HG03457 (cell line): ENCODE measurements around the gene ADRB2.
A peak's percentile ranks its signal among the peaks of the same experiment; 100 is the strongest.

Source experiments
- ATAC-seq: cut with Tn5 transposase; IDR thresholded peaks from one replicate; pipeline ENCODE4 v1.9.1; 2021; ENCODE audit warnings: moderate number of reproducible peaks; ENCODE audit not compliant: unreplicated experiment

Gene ADRB2

DNA sequence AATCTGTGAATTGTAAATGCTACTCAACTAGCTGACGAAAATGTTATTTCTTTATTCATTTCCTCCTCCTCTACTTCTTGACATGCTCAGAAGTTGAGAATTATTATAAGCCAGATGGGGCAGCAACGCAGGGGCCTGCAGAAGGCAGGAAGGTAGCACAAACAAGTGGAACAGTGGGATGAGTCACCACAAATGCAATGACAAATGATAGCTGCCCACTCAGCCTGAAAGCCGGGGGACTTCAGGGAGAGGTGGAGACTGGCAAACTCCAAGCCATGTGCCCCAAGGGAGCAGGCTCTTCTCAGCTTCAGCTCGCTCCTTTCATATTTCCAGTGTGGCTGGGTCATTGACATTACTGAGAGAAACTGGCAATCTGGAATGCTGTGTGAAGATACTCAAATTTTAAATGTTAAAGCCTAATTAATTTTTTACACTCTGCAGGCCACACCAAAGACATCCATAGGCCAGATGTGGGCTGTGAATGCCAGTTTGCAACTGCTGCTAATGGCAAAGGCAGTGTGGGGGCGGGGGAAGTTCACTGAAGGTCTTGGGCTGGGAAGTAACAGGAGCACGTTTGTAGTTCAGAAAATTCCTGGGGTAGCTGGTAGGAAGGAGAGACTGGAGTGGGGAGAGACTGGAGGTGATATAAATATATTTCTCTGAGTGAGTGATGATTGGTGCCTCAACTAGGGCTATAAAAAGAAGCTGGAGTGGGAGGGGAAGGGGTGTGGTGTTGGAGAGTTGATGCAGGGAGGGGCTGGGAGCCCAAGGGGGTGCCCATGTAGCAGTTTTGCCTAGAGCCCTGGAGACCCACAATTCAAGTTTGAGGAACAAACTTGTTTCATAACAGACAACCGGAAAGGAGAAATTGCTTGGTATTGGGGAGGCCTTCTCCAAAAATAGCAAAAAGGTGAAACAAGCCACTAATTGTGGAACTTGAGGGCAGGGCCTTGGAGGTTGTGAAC, 20.8 kb upstream of the ADRB2 start:
- ATAC-seq: peak; percentile 41

DNA sequence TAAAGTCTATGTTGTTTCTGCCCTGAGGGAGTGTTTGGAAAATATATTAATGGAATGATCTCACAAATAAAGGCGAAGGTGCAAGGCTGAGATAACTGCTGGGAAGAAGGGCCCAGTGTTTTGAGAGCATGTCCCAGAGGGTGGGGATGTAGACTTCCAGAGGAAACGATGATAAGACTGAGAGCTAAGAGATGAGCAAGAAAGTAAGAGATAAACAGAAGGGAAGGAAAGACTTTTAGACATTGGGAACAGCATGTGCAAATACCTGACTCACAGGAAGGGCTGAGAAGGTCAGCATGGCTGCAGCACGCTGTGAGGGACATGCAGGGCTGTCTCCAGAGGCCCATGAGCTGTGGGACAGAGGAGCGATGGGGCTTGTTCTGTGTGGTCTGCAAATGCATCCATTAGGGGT, 19.9 kb upstream of the ADRB2 start:
- ATAC-seq: no peak

DNA sequence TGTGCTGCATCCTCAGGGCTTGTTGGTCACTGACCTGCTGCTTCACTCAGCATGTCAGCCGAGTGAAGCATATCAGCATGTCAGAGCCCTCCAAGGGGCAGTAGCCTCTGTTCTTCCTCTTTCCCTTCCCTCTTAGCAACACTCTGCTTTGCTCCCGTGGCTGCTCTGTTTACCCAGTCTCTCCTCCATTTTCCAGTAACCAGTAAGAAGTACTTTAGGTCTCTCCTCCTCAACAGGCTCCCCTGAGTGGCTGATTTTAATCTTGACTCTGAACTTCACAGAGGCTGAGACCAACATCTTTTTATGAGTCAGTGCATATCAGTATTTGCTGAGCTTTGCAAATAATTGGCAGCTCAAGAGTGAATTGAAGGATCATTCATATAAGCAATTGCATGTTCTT, 18.6 kb upstream of the ADRB2 start:
- ATAC-seq: no peak

- ATAC-seq: peak; percentile 66
Measured at GRCh38 chr5:148808864-148809642, 17.4 kb upstream of the ADRB2 start.

DNA sequence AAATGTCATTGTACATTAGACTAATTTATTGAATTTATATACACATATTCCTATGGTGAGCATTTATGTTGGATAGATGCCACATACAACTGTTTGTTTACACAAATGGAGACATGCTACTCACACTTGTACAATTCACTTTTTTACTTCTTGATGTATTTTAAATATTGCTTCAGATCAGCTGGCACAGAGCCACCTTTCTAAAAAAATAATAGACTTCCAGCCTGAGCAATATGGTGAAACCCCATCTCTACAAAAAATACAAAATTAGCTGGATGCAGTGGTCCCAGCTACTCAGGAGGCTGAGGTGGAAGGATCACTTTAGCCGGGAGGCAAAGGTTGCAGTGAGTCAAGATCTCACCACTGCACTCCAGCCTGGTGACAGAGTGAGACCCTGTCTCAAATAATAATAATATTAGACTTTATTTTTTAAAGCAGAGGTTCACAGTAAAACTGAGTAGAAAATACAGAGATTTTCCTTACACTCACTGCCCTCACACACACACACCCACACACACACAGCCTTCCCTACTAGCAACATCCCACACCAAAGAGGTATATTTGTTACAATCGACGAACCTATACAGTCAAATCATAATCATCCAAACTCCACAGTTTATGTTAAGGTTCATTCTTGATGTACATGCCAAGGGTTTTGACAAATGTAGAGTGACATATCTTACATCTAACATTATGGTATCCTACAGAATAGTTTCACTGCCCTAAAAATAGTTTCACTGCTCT, 16.5 kb upstream of the ADRB2 start:
- ATAC-seq: no peak

DNA sequence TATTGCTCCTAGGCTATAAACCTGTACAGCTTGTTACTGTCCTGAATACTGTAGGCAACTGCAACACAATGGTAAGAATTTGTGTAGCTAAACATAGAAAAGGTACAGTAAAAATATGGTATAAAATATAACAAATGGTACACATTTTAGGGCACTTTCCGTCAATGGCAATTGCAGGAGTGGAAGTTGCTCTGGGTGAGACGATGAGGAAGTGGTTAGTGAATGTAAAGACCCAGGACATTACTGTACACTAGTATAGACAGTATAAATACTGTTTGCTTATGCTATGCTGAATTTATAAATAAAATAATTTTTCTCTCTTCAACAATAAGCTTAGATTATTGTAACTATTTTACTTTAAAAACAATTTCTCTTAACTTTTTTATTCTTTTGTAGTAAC, 15.6 kb upstream of the ADRB2 start:
- ATAC-seq: no peak

DNA sequence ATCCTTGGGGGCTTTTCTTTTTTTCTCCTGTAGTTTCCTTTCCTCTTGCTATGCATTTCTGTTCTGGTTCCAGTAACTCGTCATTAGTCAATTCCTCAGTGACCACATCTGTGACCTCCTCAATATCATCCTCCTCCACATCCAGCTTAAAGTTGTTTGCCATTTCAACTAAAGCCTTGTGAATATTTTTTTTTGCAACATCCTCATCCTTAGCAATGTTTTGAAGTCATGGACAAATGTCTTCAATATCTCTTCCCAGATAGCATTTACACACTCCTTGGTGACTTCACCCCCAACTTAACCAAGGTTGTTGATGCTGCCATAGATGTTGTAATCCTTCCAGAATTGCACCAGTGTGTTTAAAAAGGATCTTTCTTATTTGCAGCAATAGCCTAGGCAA, 14.7 kb upstream of the ADRB2 start:
- no peak for ATAC-seq

- no peak for ATAC-seq
Measured at GRCh38 chr5:148815086-148815485, 11.3 kb upstream of the ADRB2 start.

DNA sequence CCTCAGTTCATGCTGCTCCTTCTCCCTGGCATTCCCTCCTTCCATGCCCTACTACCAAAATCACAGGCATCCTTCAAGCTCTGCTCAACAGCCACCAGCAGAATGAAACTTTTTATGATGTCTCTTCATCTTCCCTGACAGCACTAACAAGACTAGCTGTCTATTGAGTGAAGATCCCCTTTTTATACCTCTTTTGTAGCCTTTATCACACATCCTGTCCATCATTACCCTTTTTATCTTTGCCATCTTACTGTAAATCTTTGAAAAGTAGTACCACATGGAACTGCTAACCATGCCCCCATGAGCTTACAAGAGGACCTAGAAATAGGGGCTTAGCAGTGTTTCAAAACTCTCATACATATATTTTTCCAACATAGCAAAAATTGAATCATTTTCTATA, 10.8 kb upstream of the ADRB2 start:
- ATAC-seq: no peak

GRCh38 chr5:148816357-148816756, 10.1 kb upstream of the ADRB2 start:
- ATAC-seq: no peak

GRCh38 chr5:148816782-148817181, 9.6 kb upstream of the ADRB2 start:
- ATAC-seq: no peak

DNA sequence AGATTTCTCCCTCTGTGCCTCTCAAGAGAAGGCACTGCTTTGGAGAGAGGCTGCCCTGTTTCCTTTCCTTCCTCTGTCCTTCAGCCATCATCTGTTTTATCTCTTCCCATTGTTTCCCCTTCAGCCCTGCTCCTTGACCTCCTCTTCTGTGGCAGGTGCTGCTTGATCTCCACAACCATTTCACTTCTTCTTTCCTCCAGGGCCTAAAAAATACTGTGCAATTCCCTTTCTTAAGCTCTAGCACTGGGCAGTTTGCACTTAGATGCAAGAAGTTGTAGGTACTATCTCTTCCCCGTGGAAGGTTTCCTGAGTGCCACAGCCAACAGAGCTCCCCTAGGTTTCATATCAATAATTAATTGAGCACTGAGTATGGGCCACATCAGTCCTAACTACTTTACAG, 8.8 kb upstream of the ADRB2 start:
- ATAC-seq: no peak

GRCh38 chr5:148820461-148821395, 5.7 kb upstream of the ADRB2 start:
- no peak for ATAC-seq

- no peak for ATAC-seq
Measured at GRCh38 chr5:148823871-148824270, 2.5 kb upstream of the ADRB2 start.

DNA sequence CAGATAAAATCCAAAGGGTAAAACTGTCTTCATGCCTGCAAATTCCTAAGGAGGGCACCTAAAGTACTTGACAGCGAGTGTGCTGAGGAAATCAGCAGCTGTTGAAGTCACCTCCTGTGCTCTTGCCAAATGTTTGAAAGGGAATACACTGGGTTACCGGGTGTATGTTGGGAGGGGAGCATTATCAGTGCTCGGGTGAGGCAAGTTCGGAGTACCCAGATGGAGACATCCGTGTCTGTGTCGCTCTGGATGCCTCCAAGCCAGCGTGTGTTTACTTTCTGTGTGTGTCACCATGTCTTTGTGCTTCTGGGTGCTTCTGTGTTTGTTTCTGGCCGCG, 727 bp upstream of the ADRB2 start:
- no peak for ATAC-seq

DNA sequence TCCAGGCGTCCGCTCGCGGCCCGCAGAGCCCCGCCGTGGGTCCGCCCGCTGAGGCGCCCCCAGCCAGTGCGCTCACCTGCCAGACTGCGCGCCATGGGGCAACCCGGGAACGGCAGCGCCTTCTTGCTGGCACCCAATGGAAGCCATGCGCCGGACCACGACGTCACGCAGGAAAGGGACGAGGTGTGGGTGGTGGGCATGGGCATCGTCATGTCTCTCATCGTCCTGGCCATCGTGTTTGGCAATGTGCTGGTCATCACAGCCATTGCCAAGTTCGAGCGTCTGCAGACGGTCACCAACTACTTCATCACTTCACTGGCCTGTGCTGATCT, 294 bp downstream of the ADRB2 start:
- no peak for ATAC-seq

DNA sequence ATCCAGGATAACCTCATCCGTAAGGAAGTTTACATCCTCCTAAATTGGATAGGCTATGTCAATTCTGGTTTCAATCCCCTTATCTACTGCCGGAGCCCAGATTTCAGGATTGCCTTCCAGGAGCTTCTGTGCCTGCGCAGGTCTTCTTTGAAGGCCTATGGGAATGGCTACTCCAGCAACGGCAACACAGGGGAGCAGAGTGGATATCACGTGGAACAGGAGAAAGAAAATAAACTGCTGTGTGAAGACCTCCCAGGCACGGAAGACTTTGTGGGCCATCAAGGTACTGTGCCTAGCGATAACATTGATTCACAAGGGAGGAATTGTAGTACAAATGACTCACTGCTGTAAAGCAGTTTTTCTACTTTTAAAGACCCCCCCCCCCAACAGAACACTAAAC, 1.3 kb downstream of the ADRB2 start:
- no peak for ATAC-seq

DNA sequence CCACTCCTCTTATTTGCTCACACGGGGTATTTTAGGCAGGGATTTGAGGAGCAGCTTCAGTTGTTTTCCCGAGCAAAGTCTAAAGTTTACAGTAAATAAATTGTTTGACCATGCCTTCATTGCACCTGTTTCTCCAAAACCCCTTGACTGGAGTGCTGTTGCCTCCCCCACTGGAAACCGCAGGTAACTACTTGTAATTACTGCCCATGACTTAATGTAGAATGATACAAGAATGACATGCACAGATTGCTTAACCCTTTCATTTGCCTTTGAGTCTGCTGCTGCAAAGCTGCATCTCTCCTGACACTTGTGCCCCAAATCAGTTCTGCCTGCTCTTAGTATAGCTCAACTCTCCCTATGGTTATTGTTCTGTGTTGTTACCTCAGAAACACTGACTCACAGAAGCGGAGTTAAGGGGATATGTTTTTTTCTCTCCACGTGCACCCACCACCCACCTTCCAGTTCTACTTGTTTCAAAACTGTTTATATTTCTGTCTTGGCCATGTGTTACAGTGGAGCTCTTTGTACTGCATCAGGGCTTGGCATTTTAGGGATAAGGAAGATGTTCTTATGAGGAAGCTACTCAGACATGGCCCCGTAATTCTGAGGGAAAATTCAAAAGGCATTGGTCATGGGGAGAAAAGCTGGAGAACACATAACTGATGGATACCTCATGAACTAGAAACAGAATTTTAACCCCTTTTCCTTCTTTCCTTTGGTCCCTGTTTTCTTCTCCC, 2.3 kb downstream of the ADRB2 start:
- no peak for ATAC-seq

DNA sequence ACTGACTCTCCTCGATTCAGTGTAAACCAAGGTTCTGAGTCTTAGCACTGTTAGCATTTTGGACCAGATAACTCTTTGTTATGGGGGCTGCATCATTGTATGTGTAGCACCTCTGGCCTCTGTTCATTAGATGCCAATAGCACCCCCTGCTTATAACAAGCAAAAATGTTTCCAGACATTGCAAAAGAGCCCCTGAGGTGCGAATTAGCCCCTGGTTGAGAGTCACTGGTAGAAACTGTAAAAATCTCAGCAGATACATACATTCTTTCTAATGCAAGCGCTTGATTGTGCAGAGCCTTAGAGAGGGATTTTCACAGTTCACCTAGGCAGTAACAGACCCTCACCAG, 2.8 kb downstream of the ADRB2 start:
- no peak for ATAC-seq

DNA sequence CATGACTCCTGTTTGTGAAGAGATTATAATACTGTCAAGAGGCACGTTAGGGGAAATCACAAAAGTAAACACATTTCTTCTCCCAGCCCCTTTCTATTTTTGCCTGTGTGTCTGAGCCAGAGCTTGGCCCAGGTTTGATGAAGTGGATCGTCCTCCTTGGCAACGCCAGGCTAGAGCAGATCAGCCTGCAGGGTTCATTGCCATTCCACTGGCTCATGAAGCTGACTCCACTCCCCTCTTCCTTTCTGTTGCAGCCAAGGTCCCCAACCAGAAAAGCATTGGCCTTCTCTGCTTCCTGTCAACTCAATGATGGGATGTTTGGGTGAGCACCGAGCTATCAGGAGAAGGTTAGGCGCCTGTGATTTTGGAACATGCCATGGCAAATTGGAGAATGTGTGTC, 3.3 kb downstream of the ADRB2 start:
- ATAC-seq: no peak
